Breast epithelium (tissue), 3 donors: ENCODE data around the gene ATG14.

ENCODE experiments used
- CTCF ChIP-seq, 3 donors: fragments of 450-650 bp; IDR thresholded peaks; one replicate each; pipeline ENCODE4 v1.5.1; 2016 to 2017; ENCODE audit warnings: antibody characterized with exemption in 3 of 3, mild to moderate bottlenecking in 3 of 3, moderate library complexity in 3 of 3
- POLR2A ChIP-seq: fragments of 450-650 bp; IDR thresholded peaks from one replicate; pipeline ENCODE4 v1.6.1; 2016; ENCODE audit warnings: antibody characterized with exemption, mild to moderate bottlenecking, moderate library complexity

GRCh38 chr14:55374771-55375170, 36.9 kb downstream of the ATG14 start:
- TF ChIP-seq CTCF (IDR thresholded peaks at IDR 0.05) (no peak), POLR2A (no peak)
